GM18505 (cell line): Measurements from ENCODE around the gene RHOH.

Source experiments
- ATAC-seq: cut with Tn5 transposase; IDR thresholded peaks from one replicate; pipeline ENCODE4 v1.9.1; 2021; ENCODE audit not compliant: unreplicated experiment
- POLR2A ChIP-seq: IDR thresholded peaks from 4 replicates; pipeline ENCODE4 v1.6.1; 2011; ENCODE audit warnings: borderline replicate concordance; ENCODE audit not compliant: insufficient read depth, insufficient read length; ENCODE audit errors: extremely low read depth

The RHOH gene

GRCh38 chr4:40224432-40224831 lies 27.6 kb downstream of the RHOH start:
- TF ChIP-seq POLR2A = no peak
- no peak for ATAC-seq

GRCh38 chr4:40225497-40225896 lies 28.7 kb downstream of the RHOH start:
- no peak for TF ChIP-seq POLR2A
- no peak for ATAC-seq

GRCh38 chr4:40227284-40227683 lies 30.5 kb downstream of the RHOH start:
- ATAC-seq = peak; percentile 57
- peak; percentile 5 for TF ChIP-seq POLR2A

GRCh38 chr4:40228497-40229365 lies 31.9 kb downstream of the RHOH start:
- ATAC-seq = peak; percentile 45
- peak; percentile 34 for TF ChIP-seq POLR2A

GRCh38 chr4:40231316-40231863 lies 34.6 kb downstream of the RHOH start:
- ATAC-seq = no peak

GRCh38 chr4:40232610-40233009 lies 35.8 kb downstream of the RHOH start:
- TF ChIP-seq POLR2A = no peak
- no peak for ATAC-seq

More at GRCh38 chr4:40231316-40231863, 34.6 kb downstream of the RHOH start:
- peak; percentile 19 for TF ChIP-seq POLR2A

- no peak for TF ChIP-seq POLR2A
- no peak for ATAC-seq
Measured at GRCh38 chr4:40233227-40233626, 36.4 kb downstream of the RHOH start.

- no peak for ATAC-seq
- TF ChIP-seq POLR2A = no peak
Measured at GRCh38 chr4:40234519-40235039, 37.7 kb downstream of the RHOH start.

GRCh38 chr4:40238008-40238699 lies 41.3 kb downstream of the RHOH start:
- no peak for ATAC-seq
- no peak for TF ChIP-seq POLR2A

GRCh38 chr4:40238700-40239548 lies 42.1 kb downstream of the RHOH start:
- ATAC-seq = no peak
- no peak for TF ChIP-seq POLR2A

GRCh38 chr4:40240040-40240653 lies 43.3 kb downstream of the RHOH start:
- ATAC-seq = no peak
- no peak for TF ChIP-seq POLR2A

GRCh38 chr4:40241026-40241425 lies 44.2 kb downstream of the RHOH start:
- ATAC-seq = no peak
- TF ChIP-seq POLR2A = no peak

- TF ChIP-seq POLR2A = peak; percentile 4
- no peak for ATAC-seq
Measured at GRCh38 chr4:40241941-40242340, 45.1 kb downstream of the RHOH start.

GRCh38 chr4:40243386-40243948 lies 46.6 kb downstream of the RHOH start:
- no peak for TF ChIP-seq POLR2A
- ATAC-seq = no peak
